Liver (tissue), 9 donors: Measurements from ENCODE around the gene HSPB3. TPM values are rescaled to one million over a fixed set of nuclear protein-coding genes. Genes with fewer than 3 reads are reported as not detected.

Experiments used
- DNase-seq: peaks from one replicate; pipeline ENCODE4 v3.0.0-alpha.2; 2017; ENCODE audit warnings: low spot score
- H3K27ac ChIP-seq, 2 donors: one replicate each; pipeline ENCODE4 v1.7.0; 2013; ENCODE audit warnings: inconsistent platforms in 2 of 2, low read length in 2 of 2, control low read depth in 1 of 2, low read depth in 1 of 2, mild to moderate bottlenecking in 1 of 2
- H3K27me3 ChIP-seq, 4 donors: one replicate each; pipeline versions ENCODE4 v1.6.1 to v1.7.0; 2013; ENCODE audit warnings: low read length in 3 of 4, inconsistent platforms in 1 of 4, mild to moderate bottlenecking in 1 of 4, moderate library complexity in 1 of 4; ENCODE audit not compliant: control insufficient read depth in 4 of 4, insufficient read depth in 4 of 4
- H3K36me3 ChIP-seq, 4 donors: one replicate each; pipeline versions ENCODE4 v1.6.1 to v1.7.0; 2013; ENCODE audit warnings: low read length in 3 of 4, mild to moderate bottlenecking in 3 of 4, low read depth in 1 of 4, moderate library complexity in 1 of 4; ENCODE audit not compliant: control insufficient read depth in 4 of 4, insufficient read depth in 3 of 4
- H3K4me1 ChIP-seq, 4 donors: one replicate each; pipeline versions ENCODE4 v1.6.1 to v1.7.0; 2013; ENCODE audit warnings: low read length in 3 of 4, mild to moderate bottlenecking in 3 of 4, moderate library complexity in 1 of 4; ENCODE audit not compliant: control insufficient read depth in 4 of 4, insufficient read depth in 4 of 4
- H3K4me3 ChIP-seq, 3 donors: one replicate each; pipeline versions ENCODE4 v1.6.1 to v1.7.0; 2013; ENCODE audit warnings: low read length in 3 of 3, control low read depth in 1 of 3, low read depth in 1 of 3, mild to moderate bottlenecking in 1 of 3
- H3K9ac ChIP-seq, 2 donors: one replicate each; pipeline ENCODE4 v1.7.0; 2013; ENCODE audit warnings: low read length in 2 of 2, mild to moderate bottlenecking in 2 of 2, moderate library complexity in 2 of 2, control low read depth in 1 of 2, low read depth in 1 of 2
- H3K9me3 ChIP-seq, 4 donors: one replicate each; pipeline versions ENCODE4 v1.6.1 to v1.7.0; 2013; ENCODE audit warnings: low read length in 3 of 4; ENCODE audit not compliant: control insufficient read depth in 4 of 4
- ATF3 ChIP-seq: IDR thresholded peaks from 2 replicates; pipeline ENCODE4 v1.6.1; 2016; ENCODE audit warnings: antibody characterized with exemption
- CTCF ChIP-seq: fragments of 150-350 bp; IDR thresholded peaks from 2 replicates; pipeline ENCODE4 v1.5.1; 2017; ENCODE audit warnings: improper control_type of control experiment, low read depth, low read length; ENCODE audit not compliant: missing input control
- EGR1 ChIP-seq, 2 donors: IDR thresholded peaks; 2 replicates each; pipeline ENCODE4 v1.6.1; 2016 to 2018; ENCODE audit warnings: antibody characterized with exemption in 2 of 2, low read depth in 2 of 2
- FOXA1 ChIP-seq: IDR thresholded peaks from 2 replicates; pipeline ENCODE4 v1.6.1; 2016; ENCODE audit warnings: antibody characterized with exemption
- FOXA2 ChIP-seq: IDR thresholded peaks from 2 replicates; pipeline ENCODE4 v1.6.1; 2016; ENCODE audit warnings: antibody characterized with exemption
- GABPA ChIP-seq, 2 donors: IDR thresholded peaks in 1 of 2; conservative IDR thresholded peaks in 1 of 2; 2 replicates each; pipeline ENCODE4 v1.6.1; 2016; ENCODE audit warnings: antibody characterized with exemption in 2 of 2, mild to moderate bottlenecking in 1 of 2, moderate library complexity in 1 of 2
- HNF4G ChIP-seq: IDR thresholded peaks from 2 replicates; pipeline ENCODE4 v1.6.1; 2016; ENCODE audit warnings: antibody characterized with exemption
- MAX ChIP-seq: IDR thresholded peaks from 2 replicates; pipeline ENCODE4 v1.6.1; 2016; ENCODE audit warnings: antibody characterized with exemption
- NR2F2 ChIP-seq: IDR thresholded peaks from 2 replicates; pipeline ENCODE4 v1.6.1; 2016; ENCODE audit warnings: antibody characterized with exemption
- RAD21 ChIP-seq, 2 donors: IDR thresholded peaks; 2 replicates each; pipeline ENCODE4 v1.6.1; 2016; ENCODE audit warnings: antibody characterized with exemption in 2 of 2, mild to moderate bottlenecking in 2 of 2
- REST ChIP-seq: IDR thresholded peaks from 2 replicates; pipeline ENCODE4 v1.6.1; 2016; ENCODE audit warnings: antibody characterized with exemption, mild to moderate bottlenecking
- RXRA ChIP-seq, 2 donors: IDR thresholded peaks; 2 replicates each; pipeline ENCODE4 v1.6.1; 2017 to 2018; ENCODE audit warnings: antibody characterized with exemption in 2 of 2, mild to moderate bottlenecking in 1 of 2
- SP1 ChIP-seq: IDR thresholded peaks from 2 replicates; pipeline ENCODE4 v1.6.1; 2018; ENCODE audit warnings: antibody characterized with exemption, mild to moderate bottlenecking
- TAF1 ChIP-seq: conservative IDR thresholded peaks from 2 replicates; pipeline ENCODE4 v1.6.1; 2016; ENCODE audit warnings: antibody characterized with exemption, mild to moderate bottlenecking
- YY1 ChIP-seq: IDR thresholded peaks from 2 replicates; pipeline ENCODE4 v1.6.1; 2016; ENCODE audit warnings: antibody characterized with exemption, mild to moderate bottlenecking
- ZBTB33 ChIP-seq: IDR thresholded peaks from 2 replicates; pipeline ENCODE4 v1.6.1; 2016; ENCODE audit warnings: antibody characterized with exemption
- WGBS: extraction: QIAGEN DNeasy Blood & Tissue Kit; methylation state at CpG from one replicate; pipeline ENCODE4 v1.1.7; 2013; 5-methylcytosine and 5-hydroxymethylcytosine counted together
- polyA plus RNA-seq, 2 donors: library from polyadenylated mRNA; stranded (reverse) in 1 of 2; unstranded in 1 of 2; fragments of 200-250 nt in 1 of 2; fragments of >200 nt in 1 of 2; fragmentation: Nextera tagmentation in 1 of 2; extraction: Ambion mirVana in 1 of 2; gene quantifications; one replicate each; pipeline versions ENCODE4 v1.2.1 to v1.2.3, GENCODE V29; 2013 to 2015
- total RNA-seq, 2 donors: library from RNA; depleted of rRNA; stranded (reverse); fragments of >200 nt; gene quantifications; one replicate each; pipeline ENCODE4 v1.2.3, GENCODE V29; 2014
- donor health status: healthy.
- donor health status: healthy.
- donor health status: healthy.
- donor health status: healthy.
- donor health status: healthy.

The HSPB3 gene
- total RNA-seq, result under 1 TPM in 1 of 2 donors, not detected in 1; 0.17 TPM
- polyA plus RNA-seq, result not detected

- no peaks in the 10 kb centered on the region for H3K36me3 ChIP-seq
- H3K9me3 ChIP-seq, result no peaks in the 10 kb centered on the region
- no peaks in the 10 kb centered on the region for H3K27me3 ChIP-seq
- DNase-seq, result no peak
- H3K27ac ChIP-seq, result no peak within 1 kb of the TSS
- WGBS, result 86% methylated on average over 18 of the region's 18 CpGs
- no peak within 1 kb of the TSS for H3K4me3 ChIP-seq
- no peak within 1 kb of the TSS for H3K9ac ChIP-seq
- no peak for TF ChIP-seq REST
- TF ChIP-seq FOXA2, result no peak
- no peak for TF ChIP-seq SP1
- TF ChIP-seq FOXA1, result no peak
- TF ChIP-seq GABPA (IDR thresholded peaks at IDR 0.05 in 1 of 2, conservative IDR thresholded peaks at IDR 0.05 in 1 of 2), result no peak
- TF ChIP-seq YY1, result no peak
- no peak for TF ChIP-seq RXRA (IDR thresholded peaks at IDR 0.05)
- TF ChIP-seq TAF1, result no peak
- no peak for TF ChIP-seq CTCF
- no peak for TF ChIP-seq EGR1 (IDR thresholded peaks at IDR 0.05; ENCODE audit: low read depth in 2 of 2)
- TF ChIP-seq NR2F2, result no peak
- no peaks in the 10 kb centered on the region for H3K4me1 ChIP-seq
Observed at GRCh38 chr5:54455413-54456157, at the start of gene HSPB3. Gene HSPB3, plus strand, starts transcription at chr5:54455699. Its CDS starts 91 bp downstream, at chr5:54455790.

- no peaks in the 10 kb centered on the region for H3K36me3 ChIP-seq
- H3K9ac ChIP-seq, result no peak overlapping the region
- H3K4me1 ChIP-seq, result no peaks in the 10 kb centered on the region
- no peak for DNase-seq
- 72% methylated on average over 2 of the region's 2 CpGs for WGBS
- TF ChIP-seq ZBTB33 (no peak), EGR1 (IDR thresholded peaks at IDR 0.05; ENCODE audit: low read depth in 2 of 2) (no peak), REST (no peak), RAD21 (IDR thresholded peaks at IDR 0.05) (no peak), HNF4G (no peak), SP1 (no peak), ATF3 (no peak), FOXA1 (no peak), RXRA (IDR thresholded peaks at IDR 0.05) (no peak), NR2F2 (no peak), TAF1 (no peak), CTCF (no peak), MAX (no peak)
- no peak overlapping the region for H3K4me3 ChIP-seq
- no peaks in the 10 kb centered on the region for H3K9me3 ChIP-seq
- no peak overlapping the region for H3K27ac ChIP-seq
- H3K27me3 ChIP-seq, result no peaks in the 10 kb centered on the region
Observed at GRCh38 chr5:54411176-54411575, 44.3 kb upstream of the HSPB3 start.
